Measurements from ENCODE around the gene CD200R1L.

The CD200R1L gene

GRCh38 chr3:112817797-112818196 lies 28.9 kb downstream of the CD200R1L start:
- DNase-seq, result no peak

GRCh38 chr3:112817271-112817670 lies 29.4 kb downstream of the CD200R1L start:
- no peak for DNase-seq

GRCh38 chr3:112815981-112816380 lies 30.7 kb downstream of the CD200R1L start:
- no peak for DNase-seq

GRCh38 chr3:112814266-112814665 lies 32.4 kb downstream of the CD200R1L start:
- DNase-seq, result no peak

- no peak for DNase-seq
These were observed 32.9 kb downstream of the CD200R1L start for GRCh38 chr3:112813723-112814171.

GRCh38 chr3:112813016-112813415 lies 33.6 kb downstream of the CD200R1L start:
- no peak for DNase-seq

GRCh38 chr3:112811917-112812660 lies 34.6 kb downstream of the CD200R1L start:
- no peak for DNase-seq

GRCh38 chr3:112811131-112811884 lies 35.4 kb downstream of the CD200R1L start:
- no peak for DNase-seq

- DNase-seq, result no peak
These were observed 36.1 kb downstream of the CD200R1L start for GRCh38 chr3:112810561-112810960.

- no peak for DNase-seq
These were observed 38.5 kb downstream of the CD200R1L start for GRCh38 chr3:112808136-112808535.

GRCh38 chr3:112807685-112808084 lies 39.0 kb downstream of the CD200R1L start:
- no peak for DNase-seq

GRCh38 chr3:112806903-112807302 lies 39.8 kb downstream of the CD200R1L start:
- DNase-seq, result no peak

- DNase-seq, result no peak
These were observed 41.5 kb downstream of the CD200R1L start for GRCh38 chr3:112805126-112805525.

- DNase-seq, result no peak
These were observed 42.6 kb downstream of the CD200R1L start for GRCh38 chr3:112804021-112804420.

GRCh38 chr3:112803467-112803866 lies 43.2 kb downstream of the CD200R1L start:
- DNase-seq, result no peak

GRCh38 chr3:112802338-112802737 lies 44.3 kb downstream of the CD200R1L start:
- DNase-seq, result no peak

- no peak for DNase-seq
These were observed 46.7 kb downstream of the CD200R1L start for GRCh38 chr3:112799946-112800345.

- no peak for DNase-seq
These were observed 52.0 kb downstream of the CD200R1L start for GRCh38 chr3:112794622-112795172.

- no peak for DNase-seq
These were observed 53.2 kb downstream of the CD200R1L start for GRCh38 chr3:112793326-112794081.

GRCh38 chr3:112791736-112792135 lies 54.9 kb downstream of the CD200R1L start:
- DNase-seq, result no peak

GRCh38 chr3:112789787-112790186 lies 56.9 kb downstream of the CD200R1L start:
- DNase-seq, result no peak

GRCh38 chr3:112786881-112787579 lies 59.6 kb downstream of the CD200R1L start:
- DNase-seq, result no peak
